AG08396 (cell line): ENCODE data around the gene HPS5.
A peak's percentile ranks its signal among the peaks of the same experiment; 100 is the strongest.
"Not testable (repeated sequence)": the region's sequence is repeated elsewhere in the genome, so short reads cannot be mapped to it uniquely, and the experiment has no call there.

Experiments
- DNase-seq: peaks from one replicate; pipeline ENCODE4 v3.0.0; 2012; ENCODE audit warnings: low spot score, mixed read lengths

HPS5 gene

GRCh38 chr11:18271206-18271605 is 50.7 kb downstream of the HPS5 start:
- no peak for DNase-seq

GRCh38 chr11:18270102-18270501 is 51.8 kb downstream of the HPS5 start:
- no peak for DNase-seq

GRCh38 chr11:18269252-18269651 is 52.7 kb downstream of the HPS5 start:
- not testable (repeated sequence) for DNase-seq

GRCh38 chr11:18267335-18268133 is 54.4 kb downstream of the HPS5 start:
- DNase-seq: not testable (repeated sequence)

GRCh38 chr11:18265949-18266348 is 56.0 kb downstream of the HPS5 start, which contains the start of gene SAA1:
SAA1 (plus strand) TSS chr11:18266264; CDS start chr11:18266888, 624 bp downstream.
- no peak for DNase-seq

GRCh38 chr11:18264677-18265555 is 57.0 kb downstream of the HPS5 start:
- DNase-seq: no peak

GRCh38 chr11:18264035-18264434 is 57.9 kb downstream of the HPS5 start:
- no peak for DNase-seq

- DNase-seq: not testable (repeated sequence)
Measured at GRCh38 chr11:18262681-18263350, 59.1 kb downstream of the HPS5 start.

- DNase-seq: no peak
Measured at GRCh38 chr11:18261721-18262120, 60.2 kb downstream of the HPS5 start.

GRCh38 chr11:18259259-18259658 is 62.7 kb downstream of the HPS5 start:
- no peak for DNase-seq

- DNase-seq: no peak
Measured at GRCh38 chr11:18254781-18255361, 67.1 kb downstream of the HPS5 start.

- DNase-seq: no peak
Measured at GRCh38 chr11:18253778-18254338, 68.1 kb downstream of the HPS5 start.

GRCh38 chr11:18253233-18253632 is 68.7 kb downstream of the HPS5 start:
- DNase-seq: no peak

GRCh38 chr11:18248561-18248960 is 73.4 kb downstream of the HPS5 start, which contains the start of gene SAA2:
SAA2 (minus strand) TSS chr11:18248668; CDS start chr11:18248011, 657 bp downstream.
- DNase-seq: no peak

GRCh38 chr11:18247191-18247581 is 74.8 kb downstream of the HPS5 start:
- not testable (repeated sequence) for DNase-seq

- DNase-seq: not testable (repeated sequence)
Measured at GRCh38 chr11:18246379-18247190, 75.4 kb downstream of the HPS5 start.

GRCh38 chr11:18245396-18245795 is 76.5 kb downstream of the HPS5 start:
- DNase-seq: no peak

GRCh38 chr11:18243783-18244362 is 78.1 kb downstream of the HPS5 start:
- DNase-seq: peak; percentile 64

GRCh38 chr11:18239655-18240054 is 82.3 kb downstream of the HPS5 start:
- no peak for DNase-seq

GRCh38 chr11:18236664-18237356 is 85.1 kb downstream of the HPS5 start, which contains the start of gene SAA4:
SAA4 (minus strand) TSS chr11:18236802; CDS start chr11:18235926, 876 bp downstream.
- no peak for DNase-seq
